ENCODE measurements around the gene SEC24C. TPM values are rescaled to one million over a fixed set of nuclear protein-coding genes. Genes with fewer than 3 reads are reported as not detected.

SEC24C gene
- total RNA-seq = 47.2 and 88.3 TPM in 2 replicates

GRCh38 chr10:73743905-73744663, at the start of gene SEC24C:
SEC24C (plus strand) TSS chr10:73744372; CDS start chr10:73746833, 2,461 bp downstream.

GRCh38 chr10:73697675-73698159, 46.5 kb upstream of the SEC24C start, which contains the start of gene AGAP5:
AGAP5 (minus strand) TSS chr10:73698109; CDS start chr10:73697755, 354 bp downstream.

GRCh38 chr10:73781879-73782748, 37.9 kb downstream of the SEC24C start, which contains the start of gene CHCHD1:
CHCHD1 (plus strand) TSS chr10:73782048; CDS start chr10:73782076, 28 bp downstream.

GRCh38 chr10:73785211-73785720, 41.1 kb downstream of the SEC24C start, which contains the start of gene ZSWIM8:
ZSWIM8 (plus strand) TSS chr10:73785606; CDS start chr10:73785879, 273 bp downstream.

Other genes with a start within 250 kb of the SEC24C start
- gene PPP3CB, start 248.3 kb upstream of the SEC24C start, total RNA-seq = 43.4 and 66.7 TPM in 2 replicates
- 9.8 and 11.8 TPM in 2 replicates for gene USP54, start 153.0 kb upstream of the SEC24C start, total RNA-seq
- gene MYOZ1, start 102.9 kb upstream of the SEC24C start, total RNA-seq = 0.05 and 0.30 TPM in 2 replicates
- 0.42 TPM in 1 of 2 replicates, not detected in the other for gene SYNPO2L, start 88.3 kb upstream of the SEC24C start, total RNA-seq
- gene AGAP5, start 46.3 kb upstream of the SEC24C start, total RNA-seq = 2.7 and 4.8 TPM in 2 replicates
- gene CHCHD1, start 37.7 kb downstream of the SEC24C start, total RNA-seq = 10.5 and 15.7 TPM in 2 replicates
- 55.2 and 59.4 TPM in 2 replicates for gene ZSWIM8, start 41.2 kb downstream of the SEC24C start, total RNA-seq
- gene NDST2, start 67.2 kb downstream of the SEC24C start, total RNA-seq = 8.9 and 16.6 TPM in 2 replicates
- gene CAMK2G, start 130.2 kb downstream of the SEC24C start, total RNA-seq = 23.5 and 32.2 TPM in 2 replicates
- gene PLAU, start 166.8 kb downstream of the SEC24C start, total RNA-seq = 56.4 and 266 TPM in 2 replicates